ENCODE results near the gene VDAC2.

Gene VDAC2

DNA sequence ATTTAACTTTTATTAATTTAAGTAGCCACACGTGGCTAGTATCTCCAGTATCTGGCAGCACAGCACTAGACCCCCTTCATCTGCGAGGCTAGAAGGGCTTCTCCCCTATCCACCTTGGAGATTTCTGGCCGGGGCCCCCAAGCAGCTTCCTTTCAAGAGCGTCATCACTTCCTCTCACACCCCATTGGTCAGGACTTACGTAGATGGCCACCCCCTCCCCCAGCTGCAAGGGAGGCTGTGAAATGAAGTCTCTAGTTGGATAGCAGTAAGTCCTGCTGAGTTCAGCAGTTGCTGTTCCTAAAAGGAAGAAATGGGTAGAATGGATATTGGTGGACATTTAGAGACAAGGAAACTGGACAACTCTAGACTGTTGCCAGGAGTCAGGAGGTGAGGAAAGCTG is 59.0 kb downstream of the VDAC2 start:
- TF ChIP-seq EP300 (IDR thresholded peaks at IDR 0.05; ENCODE audit: borderline replicate concordance), result no peak
- TF ChIP-seq TAF1 (IDR thresholded peaks at IDR 0.05; ENCODE audit: low read depth), result no peak
- TF ChIP-seq FOXM1 (IDR thresholded peaks at IDR 0.05; ENCODE audit: borderline replicate concordance, low read depth), result no peak
- no peak for TF ChIP-seq TEAD4 (IDR thresholded peaks at IDR 0.05)
- TF ChIP-seq YY1 (IDR thresholded peaks at IDR 0.05; ENCODE audit: low read depth), result no peak
- TF ChIP-seq CEBPB (IDR thresholded peaks at IDR 0.05), result no peak
- TF ChIP-seq, protein P1, sequence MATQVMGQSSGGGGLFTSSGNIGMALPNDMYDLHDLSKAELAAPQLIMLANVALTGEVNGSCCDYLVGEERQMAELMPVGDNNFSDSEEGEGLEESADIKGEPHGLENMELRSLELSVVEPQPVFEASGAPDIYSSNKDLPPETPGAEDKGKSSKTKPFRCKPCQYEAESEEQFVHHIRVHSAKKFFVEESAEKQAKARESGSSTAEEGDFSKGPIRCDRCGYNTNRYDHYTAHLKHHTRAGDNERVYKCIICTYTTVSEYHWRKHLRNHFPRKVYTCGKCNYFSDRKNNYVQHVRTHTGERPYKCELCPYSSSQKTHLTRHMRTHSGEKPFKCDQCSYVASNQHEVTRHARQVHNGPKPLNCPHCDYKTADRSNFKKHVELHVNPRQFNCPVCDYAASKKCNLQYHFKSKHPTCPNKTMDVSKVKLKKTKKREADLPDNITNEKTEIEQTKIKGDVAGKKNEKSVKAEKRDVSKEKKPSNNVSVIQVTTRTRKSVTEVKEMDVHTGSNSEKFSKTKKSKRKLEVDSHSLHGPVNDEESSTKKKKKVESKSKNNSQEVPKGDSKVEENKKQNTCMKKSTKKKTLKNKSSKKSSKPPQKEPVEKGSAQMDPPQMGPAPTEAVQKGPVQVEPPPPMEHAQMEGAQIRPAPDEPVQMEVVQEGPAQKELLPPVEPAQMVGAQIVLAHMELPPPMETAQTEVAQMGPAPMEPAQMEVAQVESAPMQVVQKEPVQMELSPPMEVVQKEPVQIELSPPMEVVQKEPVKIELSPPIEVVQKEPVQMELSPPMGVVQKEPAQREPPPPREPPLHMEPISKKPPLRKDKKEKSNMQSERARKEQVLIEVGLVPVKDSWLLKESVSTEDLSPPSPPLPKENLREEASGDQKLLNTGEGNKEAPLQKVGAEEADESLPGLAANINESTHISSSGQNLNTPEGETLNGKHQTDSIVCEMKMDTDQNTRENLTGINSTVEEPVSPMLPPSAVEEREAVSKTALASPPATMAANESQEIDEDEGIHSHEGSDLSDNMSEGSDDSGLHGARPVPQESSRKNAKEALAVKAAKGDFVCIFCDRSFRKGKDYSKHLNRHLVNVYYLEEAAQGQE (IDR thresholded peaks at IDR 0.05; ENCODE audit: low read depth), result no peak
- no peak for TF ChIP-seq NFIC (IDR thresholded peaks at IDR 0.05)
- TF ChIP-seq, protein P2, sequence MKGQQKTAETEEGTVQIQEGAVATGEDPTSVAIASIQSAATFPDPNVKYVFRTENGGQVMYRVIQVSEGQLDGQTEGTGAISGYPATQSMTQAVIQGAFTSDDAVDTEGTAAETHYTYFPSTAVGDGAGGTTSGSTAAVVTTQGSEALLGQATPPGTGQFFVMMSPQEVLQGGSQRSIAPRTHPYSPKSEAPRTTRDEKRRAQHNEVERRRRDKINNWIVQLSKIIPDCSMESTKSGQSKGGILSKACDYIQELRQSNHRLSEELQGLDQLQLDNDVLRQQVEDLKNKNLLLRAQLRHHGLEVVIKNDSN (IDR thresholded peaks at IDR 0.05), result no peak
- no peak for TF ChIP-seq TCF12 (IDR thresholded peaks at IDR 0.05; ENCODE audit: low read depth)
- no peak for TF ChIP-seq EGR1 (IDR thresholded peaks at IDR 0.05)
- TF ChIP-seq, protein P3, sequence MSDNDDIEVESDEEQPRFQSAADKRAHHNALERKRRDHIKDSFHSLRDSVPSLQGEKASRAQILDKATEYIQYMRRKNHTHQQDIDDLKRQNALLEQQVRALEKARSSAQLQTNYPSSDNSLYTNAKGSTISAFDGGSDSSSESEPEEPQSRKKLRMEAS (IDR thresholded peaks at IDR 0.05), result no peak
- no peak for TF ChIP-seq CREB1 (IDR thresholded peaks at IDR 0.05; ENCODE audit: low read depth)
- no peak for TF ChIP-seq RAD21 (IDR thresholded peaks at IDR 0.05; ENCODE audit: low read depth)
- TF ChIP-seq ZBTB7A (IDR thresholded peaks at IDR 0.05; ENCODE audit: low read depth), result no peak

DNA sequence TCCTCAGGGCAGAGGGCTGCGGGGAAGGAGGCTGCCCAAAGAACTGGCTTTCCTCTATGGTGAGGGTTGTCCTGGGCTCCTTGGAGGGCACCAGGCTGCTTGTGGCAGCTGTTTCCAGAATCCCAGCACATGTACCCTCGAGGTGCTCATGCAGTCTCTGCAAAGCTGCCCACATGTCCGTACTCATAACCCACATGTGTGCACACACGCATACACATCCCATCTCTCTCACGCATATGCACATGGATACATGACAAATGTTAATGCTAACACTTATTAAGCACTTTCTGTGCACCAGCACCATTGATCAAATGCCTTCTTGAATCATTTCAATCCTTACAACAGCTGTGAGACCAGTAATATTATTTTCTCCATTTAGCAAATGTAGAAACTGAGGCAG is 61.5 kb downstream of the VDAC2 start:
- TF ChIP-seq NFIC (IDR thresholded peaks at IDR 0.05) (no peak), EP300 (IDR thresholded peaks at IDR 0.05; ENCODE audit: borderline replicate concordance) (no peak), RAD21 (IDR thresholded peaks at IDR 0.05; ENCODE audit: low read depth) (no peak), TCF12 (IDR thresholded peaks at IDR 0.05; ENCODE audit: low read depth) (no peak), YY1 (IDR thresholded peaks at IDR 0.05; ENCODE audit: low read depth) (no peak), EGR1 (IDR thresholded peaks at IDR 0.05) (no peak), CEBPB (IDR thresholded peaks at IDR 0.05) (no peak), FOXM1 (IDR thresholded peaks at IDR 0.05; ENCODE audit: borderline replicate concordance, low read depth) (no peak), TEAD4 (IDR thresholded peaks at IDR 0.05) (no peak), ZBTB7A (IDR thresholded peaks at IDR 0.05; ENCODE audit: low read depth) (no peak), TAF1 (IDR thresholded peaks at IDR 0.05; ENCODE audit: low read depth) (no peak), CREB1 (IDR thresholded peaks at IDR 0.05; ENCODE audit: low read depth) (no peak)
- TF ChIP-seq, protein P3 (IDR thresholded peaks at IDR 0.05), result no peak
- TF ChIP-seq, protein P1 (IDR thresholded peaks at IDR 0.05; ENCODE audit: low read depth), result no peak
- TF ChIP-seq, protein P2 (IDR thresholded peaks at IDR 0.05), result no peak

DNA sequence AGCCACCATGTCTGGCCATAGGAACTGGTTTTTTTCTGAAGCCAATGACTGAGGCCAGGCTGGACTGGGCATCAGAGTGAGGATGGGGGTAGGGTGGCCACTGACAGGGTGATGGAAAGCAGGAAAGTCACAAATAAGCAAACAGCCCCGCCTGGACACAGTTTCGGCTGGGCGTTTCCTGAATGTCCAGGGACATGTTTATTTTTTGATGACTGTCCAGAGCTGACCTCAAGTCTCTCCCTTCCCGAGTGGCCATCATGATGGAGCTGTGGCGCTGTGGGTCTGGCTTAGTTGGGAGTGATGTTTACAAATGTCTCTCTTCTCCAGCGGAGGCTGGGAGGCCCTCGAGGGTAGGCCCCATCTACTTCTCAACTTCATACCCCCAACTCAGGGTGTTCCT is 62.3 kb downstream of the VDAC2 start:
- no peak for TF ChIP-seq EP300 (IDR thresholded peaks at IDR 0.05; ENCODE audit: borderline replicate concordance)
- TF ChIP-seq, protein P1 (IDR thresholded peaks at IDR 0.05; ENCODE audit: low read depth), result no peak
- TF ChIP-seq TAF1 (IDR thresholded peaks at IDR 0.05; ENCODE audit: low read depth), result no peak
- TF ChIP-seq YY1 (IDR thresholded peaks at IDR 0.05; ENCODE audit: low read depth), result no peak
- TF ChIP-seq ZBTB7A (IDR thresholded peaks at IDR 0.05; ENCODE audit: low read depth), result no peak
- no peak for TF ChIP-seq EGR1 (IDR thresholded peaks at IDR 0.05)
- TF ChIP-seq RAD21 (IDR thresholded peaks at IDR 0.05; ENCODE audit: low read depth), result no peak
- TF ChIP-seq, protein P3 (IDR thresholded peaks at IDR 0.05), result no peak
- TF ChIP-seq, protein P2 (IDR thresholded peaks at IDR 0.05), result no peak
- no peak for TF ChIP-seq FOXM1 (IDR thresholded peaks at IDR 0.05; ENCODE audit: borderline replicate concordance, low read depth)
- no peak for TF ChIP-seq TEAD4 (IDR thresholded peaks at IDR 0.05)
